SKM-1 (cell line): ENCODE measurements around the gene MYO10.
"Not testable (repeated sequence)": the region's sequence is repeated elsewhere in the genome, so short reads cannot be mapped to it uniquely, and the experiment has no call there.

Experiments used
- DNase-seq: peaks from one replicate; lab custom pipeline; 2025; ENCODE audit not compliant: unreplicated experiment; lab: John Stamatoyannopoulos, UW

Gene MYO10

DNA sequence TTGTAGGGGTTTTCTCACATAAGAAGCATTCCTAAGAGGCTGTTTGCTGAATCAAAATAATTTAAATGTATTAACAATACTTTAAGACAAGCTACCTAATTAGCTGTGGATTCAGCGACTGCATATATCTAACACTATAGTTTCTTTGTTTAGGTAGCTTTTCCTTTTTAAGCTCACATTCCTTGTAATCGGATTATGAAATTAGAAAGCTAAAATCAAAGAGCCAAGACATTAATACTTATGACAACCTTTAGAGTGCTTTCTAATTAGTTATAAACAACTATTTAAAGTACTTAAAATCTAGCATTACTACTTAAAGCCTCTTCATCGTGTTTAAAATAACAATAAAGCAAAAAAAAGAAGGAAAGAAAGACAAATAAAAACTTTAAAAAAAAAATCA lies 182.0 kb downstream of the MYO10 start:
- no peak for DNase-seq

DNA sequence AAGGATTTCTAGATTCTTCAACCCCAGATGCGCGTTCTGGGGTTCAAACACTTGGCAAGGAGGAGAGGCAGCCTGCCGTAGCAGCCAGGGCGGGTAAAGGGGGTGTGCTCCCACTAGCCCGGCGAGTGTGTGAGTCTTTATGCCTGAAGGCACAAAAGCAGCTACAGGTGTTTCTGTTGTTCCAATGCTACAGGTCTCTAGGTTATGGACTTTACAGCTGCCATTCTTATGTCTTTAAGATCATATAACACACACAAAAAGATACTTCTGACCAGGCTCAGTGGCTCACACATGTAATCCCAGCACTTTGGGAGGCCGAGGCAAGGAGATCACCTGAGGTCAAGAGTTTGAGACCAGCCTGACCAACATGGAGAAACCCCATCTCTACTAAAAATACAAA lies 185.6 kb downstream of the MYO10 start:
- DNase-seq, result no peak

DNA sequence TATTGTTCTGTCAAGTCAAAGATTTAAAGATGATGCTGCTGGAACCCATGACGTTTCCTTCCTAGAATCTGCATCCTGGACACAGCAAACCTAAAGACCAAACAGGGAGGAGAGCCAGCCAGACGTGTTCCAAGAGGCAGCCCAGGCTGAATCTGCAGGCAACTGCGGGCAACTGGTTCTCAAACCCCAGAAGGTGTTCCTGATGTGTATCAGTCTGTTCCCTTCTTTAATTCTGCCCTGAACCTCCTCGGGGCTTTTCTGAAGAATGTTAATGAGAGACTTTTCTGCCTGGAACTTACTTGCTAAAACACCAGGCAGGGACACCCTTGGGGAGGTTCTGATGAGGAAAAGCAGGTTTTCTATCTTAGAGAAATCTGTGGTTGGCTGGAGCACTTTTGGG lies 186.5 kb downstream of the MYO10 start:
- DNase-seq, result no peak

DNA sequence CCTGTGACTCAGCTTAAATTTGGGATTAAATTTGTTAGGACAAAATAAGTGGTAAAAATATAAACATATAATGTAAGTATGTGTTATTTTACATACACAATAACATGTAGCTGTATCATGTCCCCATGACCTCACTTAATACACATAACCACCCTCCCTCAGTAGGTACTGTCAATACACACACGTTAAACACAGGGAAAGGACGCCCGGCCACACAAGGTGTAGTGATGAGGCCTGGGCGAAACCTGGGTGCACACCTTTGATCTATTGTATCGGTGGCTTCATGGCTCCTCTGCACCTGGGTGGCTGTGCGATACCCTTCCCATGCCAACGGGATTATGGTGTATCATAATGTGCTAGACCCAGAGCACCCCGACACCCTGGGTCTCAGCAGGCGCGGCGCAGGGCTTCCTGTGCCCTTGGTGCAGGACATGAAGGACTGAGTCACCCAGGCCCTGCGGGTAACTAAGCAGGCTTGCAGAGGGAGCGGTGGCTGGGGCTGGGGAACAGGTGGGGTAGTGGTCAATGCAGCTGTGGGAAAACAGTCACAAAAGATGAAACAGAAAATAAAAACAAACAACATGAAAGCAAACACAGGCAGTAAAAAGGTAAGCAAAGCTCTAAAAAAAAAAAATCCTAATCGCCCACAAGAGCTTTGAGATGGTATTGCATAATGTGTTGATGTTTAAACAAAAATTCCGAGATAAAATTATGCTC lies 191.8 kb downstream of the MYO10 start:
- DNase-seq, result no peak

DNA sequence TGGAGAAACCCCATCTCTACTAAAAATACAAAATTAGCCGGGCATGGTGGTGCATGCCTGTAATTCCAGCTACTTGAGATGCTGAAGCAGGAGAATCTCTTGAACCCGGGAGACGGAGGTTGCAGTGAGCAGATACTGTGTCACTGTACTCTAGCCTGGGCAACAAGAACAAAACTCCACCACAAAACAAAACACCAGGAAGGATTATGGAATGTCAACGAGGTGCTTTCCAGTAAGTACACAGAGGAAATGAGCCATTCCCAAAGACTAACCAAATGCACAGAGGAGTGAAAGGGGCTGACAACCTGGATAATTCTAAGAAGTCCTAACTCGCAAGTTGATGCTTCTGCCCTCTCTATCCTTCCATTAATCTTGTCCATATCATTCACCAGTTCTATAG lies 193.2 kb downstream of the MYO10 start:
- DNase-seq, result no peak

DNA sequence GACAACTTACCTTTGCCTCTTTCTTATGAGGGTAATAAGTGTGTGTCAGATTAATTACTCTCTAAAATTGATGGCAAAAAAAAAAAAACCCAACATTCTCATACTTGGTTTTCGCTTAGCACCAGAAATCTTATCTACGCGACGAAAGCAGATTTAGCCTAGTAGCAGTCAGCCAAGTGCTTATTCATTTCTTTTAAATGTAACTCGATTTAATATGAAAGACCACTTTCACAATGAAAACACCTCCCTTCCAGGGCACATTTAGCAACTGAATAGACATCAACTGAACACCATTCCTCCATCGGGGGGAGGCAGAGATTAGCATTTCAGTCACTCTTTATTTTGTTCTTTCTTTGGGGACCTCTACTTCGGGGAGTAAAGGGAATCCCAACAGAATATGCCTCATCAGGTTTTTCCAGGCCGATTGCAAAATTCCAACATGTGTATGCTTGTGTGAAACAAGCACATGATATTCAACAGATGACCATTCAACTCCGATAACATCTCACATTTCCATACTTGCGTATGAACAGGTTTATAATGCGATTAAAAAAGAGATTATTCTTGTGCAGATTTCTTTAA lies 195.2 kb downstream of the MYO10 start:
- no peak for DNase-seq

DNA sequence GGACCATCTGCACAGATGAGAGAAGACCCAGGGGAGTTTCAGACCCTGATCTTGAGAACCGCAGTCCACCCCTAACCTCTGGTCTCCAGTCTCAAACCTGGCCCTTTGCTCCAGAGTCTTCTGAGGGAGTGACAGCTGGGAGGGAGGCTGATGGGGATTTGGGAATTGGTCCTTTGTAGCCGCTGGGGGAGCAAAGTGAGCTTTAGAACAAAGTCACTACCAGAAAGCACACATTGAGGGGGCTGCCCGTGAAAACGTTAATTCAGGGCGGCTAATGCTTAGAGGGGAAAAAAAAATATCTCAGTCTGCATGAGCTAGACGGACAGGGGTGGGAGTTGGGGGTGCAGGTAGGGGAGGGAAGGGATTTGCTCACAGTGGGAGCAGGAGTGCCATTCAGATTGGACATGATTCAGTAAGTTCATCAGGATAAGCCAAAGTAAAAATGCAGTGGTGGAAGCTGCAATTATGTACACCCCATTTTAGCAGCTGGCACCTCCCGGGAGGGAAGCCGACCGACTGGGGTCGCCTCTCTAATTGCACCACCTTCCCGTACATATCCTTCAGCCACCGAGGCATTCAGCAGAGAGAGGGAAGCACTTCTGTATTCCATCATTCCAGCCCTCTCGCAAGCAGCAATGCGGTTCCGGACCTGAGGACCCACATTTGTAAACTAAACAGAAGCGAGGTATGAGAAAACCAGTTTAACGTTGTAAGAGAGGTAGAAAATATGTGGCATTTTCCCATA lies 195.8 kb downstream of the MYO10 start:
- DNase-seq, result no peak

DNA sequence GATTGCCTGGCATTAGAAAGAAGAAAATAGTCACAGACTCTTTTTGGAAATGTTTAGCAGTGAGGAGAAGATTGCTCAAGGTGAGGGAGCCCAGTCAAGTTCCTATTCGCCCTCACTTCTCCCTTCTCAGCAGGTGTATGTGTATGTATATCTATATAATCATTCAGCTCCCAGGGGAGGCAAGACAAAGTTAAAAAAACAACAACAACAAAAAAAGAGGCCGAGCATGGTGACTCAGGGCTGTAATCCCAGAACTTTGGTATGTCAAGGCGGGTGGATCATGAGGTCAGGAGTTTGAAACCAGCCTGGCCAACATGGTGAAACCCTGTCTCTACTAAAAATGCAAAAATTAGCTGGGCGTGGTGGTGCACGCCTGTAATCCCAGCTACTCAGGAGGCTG lies 197.7 kb downstream of the MYO10 start:
- not testable (repeated sequence) for DNase-seq

DNA sequence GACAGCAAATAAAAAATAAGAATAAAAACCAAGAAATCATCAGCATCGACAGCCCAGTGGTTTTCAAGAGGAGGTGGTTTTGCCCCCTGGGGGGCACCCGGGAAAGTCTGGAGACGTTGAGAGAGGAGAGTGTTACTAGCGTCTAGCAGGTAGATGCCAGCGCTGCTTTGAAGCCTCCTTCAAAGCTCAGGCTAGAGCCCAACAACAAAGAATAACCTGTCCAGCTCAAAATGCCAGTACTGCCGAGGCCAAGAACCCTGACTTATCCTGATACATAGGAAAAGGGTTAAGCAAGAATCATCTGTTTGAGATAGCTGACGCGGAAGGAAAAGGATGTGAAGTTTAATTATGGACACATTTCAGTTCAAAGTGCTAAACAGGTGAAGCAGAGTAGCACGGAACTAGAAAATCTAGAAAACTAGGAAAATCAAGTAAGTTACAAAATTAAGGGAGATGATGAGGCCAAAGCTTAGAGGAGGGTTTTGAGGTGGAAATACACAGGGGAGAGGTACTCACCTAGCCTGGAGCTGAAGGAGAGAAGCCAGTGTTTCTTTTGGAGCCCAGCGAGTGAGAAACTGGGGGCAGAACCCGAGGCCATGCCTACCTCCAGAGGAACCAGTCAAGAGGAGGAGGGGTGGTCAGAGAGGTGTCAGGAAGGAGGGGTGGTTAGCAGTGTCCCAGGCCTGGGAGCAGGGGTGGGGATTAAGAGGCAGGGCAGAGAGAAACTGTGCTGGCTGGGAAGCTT lies 198.3 kb downstream of the MYO10 start:
- no peak for DNase-seq

DNA sequence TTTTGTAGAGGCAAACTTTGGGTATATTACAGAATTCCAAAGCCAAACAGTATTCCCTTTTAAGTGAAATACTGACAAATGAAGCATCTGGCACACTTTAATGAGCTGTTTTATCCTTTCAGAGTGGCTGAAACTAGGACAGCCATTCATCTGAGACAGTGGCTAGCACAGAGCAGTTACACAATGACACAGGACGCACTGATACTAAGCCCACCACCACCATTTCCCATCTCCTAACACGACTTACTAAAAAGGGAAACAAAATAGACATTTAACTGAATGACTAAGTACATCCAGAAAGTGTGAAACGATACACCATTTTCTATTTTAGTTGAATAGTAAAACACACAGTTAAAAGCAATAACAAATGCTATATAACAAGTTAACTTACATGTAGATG lies 198.9 kb downstream of the MYO10 start:
- DNase-seq, result no peak

DNA sequence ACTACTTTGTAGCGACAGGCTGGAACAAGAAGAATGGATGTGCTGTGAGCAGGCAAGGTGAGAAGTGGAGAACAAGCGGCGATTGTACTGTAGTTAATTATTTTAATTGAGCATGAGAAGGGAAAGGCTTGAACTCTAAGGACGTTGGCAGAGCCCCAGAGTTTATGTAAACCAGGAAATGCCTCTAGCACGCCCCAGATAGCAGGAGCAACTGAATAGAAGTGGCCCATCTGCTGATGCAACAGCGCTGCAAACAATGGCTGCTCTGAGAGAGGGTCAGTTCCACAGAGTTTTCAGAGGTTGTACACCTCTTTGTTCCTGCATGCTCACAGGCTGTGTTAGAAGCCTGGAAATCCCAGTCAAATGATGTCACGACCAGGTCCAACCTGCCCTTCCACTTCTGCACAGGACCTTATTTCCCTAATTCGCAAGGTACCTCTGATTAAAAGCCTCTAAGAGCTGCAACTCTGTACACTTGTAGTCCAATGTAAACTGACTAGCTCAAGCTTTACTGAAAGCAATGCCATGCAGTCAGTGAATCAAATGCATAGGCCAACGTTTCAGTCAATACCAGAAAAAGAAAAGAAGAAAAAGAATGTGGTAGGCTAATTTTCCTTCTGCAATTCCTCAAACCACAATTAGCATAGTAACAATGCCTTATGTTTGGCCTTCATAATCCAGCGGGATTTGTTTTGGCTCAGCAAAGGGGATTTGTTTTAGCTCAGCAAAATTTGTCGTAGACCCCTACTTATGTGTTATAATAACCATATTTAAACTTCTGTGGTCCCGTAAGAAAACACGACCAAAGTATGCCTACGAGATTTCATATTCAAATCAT lies 199.7 kb downstream of the MYO10 start:
- no peak for DNase-seq

DNA sequence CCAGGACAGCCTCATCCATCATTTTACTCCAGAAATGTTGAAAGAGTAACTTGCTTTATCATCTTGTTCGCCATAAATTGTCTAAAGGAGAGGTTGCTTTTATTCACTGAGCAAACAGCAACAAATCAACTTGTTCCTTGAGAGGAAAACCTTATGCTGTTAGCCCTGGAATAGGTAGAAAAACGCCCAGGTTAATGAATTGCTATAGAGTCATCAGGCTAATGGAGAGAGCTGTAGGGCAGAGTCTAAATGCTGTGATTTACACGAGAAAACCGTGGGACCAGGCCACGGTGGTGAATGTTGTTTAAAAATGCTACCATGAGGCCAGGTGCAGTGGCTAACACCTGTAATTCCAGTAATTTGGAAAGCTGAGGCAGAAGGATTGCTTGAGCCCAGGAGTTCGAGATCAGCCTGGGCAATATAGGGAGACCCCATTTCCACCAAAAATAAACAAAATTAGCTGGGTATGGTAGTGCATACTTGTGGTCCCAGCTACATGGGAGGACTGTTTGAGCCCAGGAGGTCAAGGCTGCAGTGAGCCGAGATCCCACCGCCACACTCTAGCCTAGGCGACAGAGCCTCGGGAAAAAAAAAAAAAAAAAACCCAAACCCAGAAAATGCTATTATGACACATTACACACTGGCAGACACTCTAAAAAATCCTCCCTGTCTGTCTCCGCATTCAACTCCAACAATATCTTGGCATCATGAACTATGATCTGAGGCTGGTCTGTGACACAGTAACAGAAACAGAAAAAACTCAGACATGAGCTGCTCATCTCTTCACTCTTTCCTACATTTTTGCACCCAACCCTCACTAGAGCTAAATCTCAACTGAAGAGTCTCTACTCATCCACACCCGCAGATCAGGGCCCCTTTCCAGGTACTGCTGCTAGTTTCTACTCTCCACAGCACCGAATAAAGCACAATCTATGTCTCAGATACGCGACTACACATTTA lies 200.7 kb downstream of the MYO10 start:
- no peak for DNase-seq

DNA sequence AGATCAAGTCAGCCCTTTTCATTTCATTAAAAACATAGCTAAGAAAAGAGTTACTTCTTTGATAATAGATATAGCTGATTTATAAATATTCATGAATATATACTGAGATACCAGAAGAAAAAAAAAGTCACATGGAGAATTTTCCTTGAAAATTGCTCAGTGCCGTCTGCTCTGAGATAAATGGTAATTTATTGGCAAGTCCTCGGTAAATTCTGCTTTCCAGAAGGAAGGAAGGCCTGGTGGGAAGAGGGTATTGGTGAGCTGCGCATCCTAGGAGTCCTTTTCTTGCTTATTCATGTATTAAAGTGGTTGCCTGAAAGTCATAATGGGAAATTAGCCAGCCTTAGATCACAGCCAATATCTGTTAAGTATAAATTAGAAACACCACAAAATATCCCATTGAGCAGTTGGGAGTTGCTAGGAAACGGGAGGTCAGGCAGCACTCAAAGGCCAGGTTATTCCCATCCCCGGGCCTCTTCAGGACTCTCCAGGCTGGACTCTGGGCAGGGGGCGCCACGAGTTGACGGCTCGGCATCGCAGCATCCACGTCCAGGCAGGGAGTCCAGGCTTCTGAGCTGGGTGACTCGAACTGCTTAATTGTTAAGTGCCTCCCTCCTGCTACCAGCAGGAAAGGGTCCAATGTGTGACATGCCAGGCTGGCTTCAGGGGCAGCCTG lies 202.6 kb downstream of the MYO10 start:
- no peak for DNase-seq

DNA sequence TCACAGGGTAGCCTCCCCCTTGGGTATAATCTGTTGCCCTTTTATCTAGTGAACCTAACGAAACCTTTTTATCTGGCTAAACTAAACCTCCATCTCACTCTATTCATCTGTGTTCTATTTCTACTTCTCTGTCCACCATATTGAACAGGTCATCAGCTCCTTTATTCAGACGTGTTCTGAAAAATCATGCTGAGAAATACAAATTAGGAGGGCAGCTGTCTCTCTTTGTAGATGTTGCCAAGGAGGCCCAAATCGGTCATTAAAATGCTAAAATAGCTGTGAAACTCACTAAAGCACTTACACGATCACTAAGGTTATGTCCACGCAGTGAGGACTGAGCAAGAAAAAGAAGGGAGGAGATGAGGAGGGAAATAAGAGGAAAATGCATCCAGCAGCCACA lies 203.7 kb downstream of the MYO10 start:
- no peak for DNase-seq

DNA sequence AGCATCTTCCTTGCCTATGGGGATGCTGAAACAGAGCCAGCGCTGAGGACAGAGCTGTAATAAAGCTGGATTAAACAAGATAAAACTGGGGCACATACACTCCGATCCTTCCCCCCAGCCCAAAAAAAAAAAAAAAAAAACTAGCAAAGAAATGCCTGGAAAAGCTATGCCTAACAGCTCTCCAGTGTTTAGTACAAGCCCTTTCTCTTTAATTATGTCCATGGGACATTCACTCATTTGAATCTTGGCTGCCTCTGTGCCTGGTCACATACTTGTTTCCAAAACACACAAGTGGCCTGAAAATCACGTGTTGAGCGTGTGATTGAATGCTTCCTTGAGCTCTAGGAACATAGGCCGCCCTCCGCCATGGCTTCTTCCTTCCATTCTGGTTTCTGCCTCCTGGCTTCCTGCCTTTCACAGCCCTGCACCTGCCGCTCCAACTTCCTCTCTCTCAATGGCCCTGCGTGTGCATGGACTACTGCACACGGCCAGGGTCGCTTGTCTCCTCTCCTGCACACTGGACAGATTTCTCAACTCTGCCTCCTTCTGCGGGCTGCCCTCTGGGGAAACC lies 208.2 kb downstream of the MYO10 start:
- DNase-seq, result no peak

DNA sequence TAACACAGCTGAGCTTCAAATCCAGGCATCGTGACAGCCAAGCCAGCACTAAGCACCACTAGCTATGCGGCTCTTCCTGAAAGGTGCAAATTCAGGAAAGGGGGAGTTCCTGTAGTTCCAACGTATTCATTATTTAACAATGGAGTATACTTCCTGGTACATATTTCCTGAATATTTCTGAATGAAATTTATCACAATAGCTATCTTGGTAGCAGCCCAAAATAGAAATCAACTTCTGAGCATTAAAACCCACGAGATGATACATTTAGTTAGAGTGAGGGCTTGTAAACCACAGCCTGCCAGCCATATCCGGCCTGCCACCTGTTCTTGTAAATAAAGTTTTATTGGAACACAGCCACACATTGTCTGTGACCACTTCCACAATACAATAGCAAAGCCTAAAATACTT lies 209.5 kb downstream of the MYO10 start:
- DNase-seq, result no peak

DNA sequence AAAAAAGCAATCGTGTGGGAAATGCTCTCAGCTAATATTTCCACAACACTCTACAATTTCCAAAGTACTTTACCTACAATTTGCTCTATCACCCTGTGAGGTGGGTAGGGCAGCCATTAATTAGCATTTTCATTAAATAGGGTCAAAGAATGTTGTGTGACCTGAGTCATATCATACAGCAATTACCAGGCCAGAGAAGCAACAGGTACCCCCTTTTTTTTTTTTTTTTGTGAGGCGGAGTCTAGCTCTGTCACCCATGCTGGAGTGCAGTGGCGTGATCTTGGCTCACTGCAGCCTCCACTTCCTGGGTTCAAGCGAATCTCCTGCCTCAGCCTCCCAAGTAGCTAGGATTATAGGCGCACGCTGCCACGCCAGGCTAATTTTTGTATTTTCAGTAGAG lies 210.5 kb downstream of the MYO10 start:
- no peak for DNase-seq

DNA sequence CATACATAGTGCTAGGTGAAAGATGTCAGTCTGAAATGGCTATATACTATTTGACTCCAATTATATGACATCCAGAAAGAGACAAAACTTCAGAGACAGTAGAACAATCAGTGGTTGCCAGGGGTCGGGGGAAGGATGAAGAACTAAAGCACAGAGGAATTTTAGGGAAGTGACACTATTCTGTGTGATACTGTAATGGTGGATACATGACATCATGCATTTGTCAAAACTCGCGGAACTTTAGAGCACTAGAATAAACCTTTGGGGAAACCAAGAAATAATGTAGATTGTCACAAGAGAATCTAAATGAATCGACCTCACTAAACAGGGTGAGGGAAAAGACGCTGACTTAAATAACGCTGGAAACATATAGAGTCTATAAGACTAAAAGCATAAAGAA lies 212.3 kb downstream of the MYO10 start:
- DNase-seq, result no peak

DNA sequence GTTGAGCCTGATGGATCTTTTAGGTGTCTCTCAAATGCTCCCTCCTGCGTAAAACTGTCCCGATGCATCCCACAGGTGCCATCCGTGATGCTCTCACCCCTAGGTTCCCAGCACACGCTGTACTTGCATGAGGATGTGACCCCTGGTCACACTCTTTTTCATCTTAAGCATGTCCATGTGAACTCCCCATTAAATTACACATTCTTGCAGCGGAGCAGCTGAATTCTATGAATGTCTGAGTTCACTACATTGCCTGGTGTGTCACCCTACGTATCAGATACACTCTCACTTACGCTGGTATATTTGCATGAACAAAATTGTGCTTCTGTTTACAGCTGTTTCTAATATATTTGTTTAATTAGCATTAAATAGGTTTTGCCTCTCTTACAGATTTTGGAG lies 214.0 kb downstream of the MYO10 start:
- DNase-seq, result no peak
